Cardiac septum (tissue), 1 donor: ENCODE measurements around the gene GFOD1. TPM values are rescaled to one million over a fixed set of nuclear protein-coding genes. Genes with fewer than 3 reads are reported as not detected.

Experiments
- DNase-seq: peaks from one replicate; pipeline ENCODE4 v3.0.0-alpha.2; 2020; ENCODE audit warnings: low spot score
- intact Hi-C: fragments of 100-400 bp; cut with DNase I; formaldehyde crosslinking; loops from one replicate; pipeline ENCODE4 v1.14.0; 2022
- total RNA-seq: library from RNA; stranded (reverse); fragmentation: NEBNext Ultra II Directional; extraction: Animal tissue kit (Norgen Biotek cat#: 25700); gene quantifications from one replicate; pipeline ENCODE4 v1.2.1, GENCODE V29; 2021
- donor health status: DM: no; HTN: no; CAD: no.

Gene GFOD1
- total RNA-seq, 1 donor from 2014 or later: 54.0 TPM

DNA sequence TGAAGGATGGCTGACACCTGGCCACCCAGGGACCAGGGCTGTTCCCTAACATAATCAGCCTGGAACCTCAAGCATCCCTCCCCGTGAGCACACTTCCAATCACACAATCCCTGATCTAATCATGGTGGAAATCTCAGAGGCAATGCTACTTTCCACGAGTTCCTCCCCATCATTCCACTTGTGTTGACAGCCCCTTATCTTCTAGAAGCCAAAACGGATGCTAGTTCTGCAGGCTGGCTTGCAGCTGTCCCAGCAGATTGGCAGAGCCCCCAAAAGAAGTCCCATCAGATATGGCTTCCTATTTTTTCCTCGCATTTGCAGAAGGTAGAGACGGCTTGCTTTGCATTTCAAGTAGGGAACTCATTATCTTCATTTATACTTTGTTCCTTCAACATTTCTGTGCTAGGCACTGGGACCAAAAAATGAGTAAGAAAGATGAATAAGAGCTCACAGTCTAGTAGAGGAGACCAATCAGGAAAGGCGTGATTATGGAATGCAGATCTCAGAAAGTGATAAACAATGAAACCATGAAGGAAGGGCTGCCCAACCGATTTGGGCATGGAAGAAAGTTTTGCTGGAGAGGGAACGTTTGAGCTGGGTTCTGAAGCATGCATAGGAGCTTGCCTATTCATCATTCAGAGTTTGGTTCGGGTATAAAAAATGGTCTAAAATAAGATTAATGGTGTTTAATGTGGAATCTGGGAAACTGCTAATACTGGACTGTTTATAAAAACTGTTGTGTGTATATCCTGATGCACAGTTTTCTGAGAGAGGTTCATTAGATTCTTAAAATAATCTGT lies 114.5 kb downstream of the GFOD1 start:
- no peak for DNase-seq
- intact Hi-C loops: no loop called here

DNA sequence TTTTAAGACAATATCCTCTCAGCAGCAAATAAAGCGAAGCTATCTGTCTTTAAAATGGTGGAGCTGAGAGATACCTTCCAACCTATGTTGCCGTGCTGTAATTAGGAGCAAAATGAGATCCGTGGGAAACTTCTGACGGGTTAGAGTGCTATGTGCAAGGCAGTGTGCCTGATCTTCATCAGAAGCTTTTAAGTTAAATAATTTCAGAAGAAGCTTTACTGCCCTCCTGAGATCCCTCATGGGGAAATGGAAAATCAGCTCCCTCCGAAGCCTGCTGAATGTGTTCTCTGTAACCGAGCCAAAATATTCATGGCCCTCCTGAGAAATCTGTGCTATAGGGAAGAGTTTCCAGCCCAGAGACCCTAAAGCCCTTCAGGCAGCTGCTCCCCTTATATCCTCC lies 115.3 kb downstream of the GFOD1 start:
- intact Hi-C loops: no loop called here
- DNase-seq: no peak

DNA sequence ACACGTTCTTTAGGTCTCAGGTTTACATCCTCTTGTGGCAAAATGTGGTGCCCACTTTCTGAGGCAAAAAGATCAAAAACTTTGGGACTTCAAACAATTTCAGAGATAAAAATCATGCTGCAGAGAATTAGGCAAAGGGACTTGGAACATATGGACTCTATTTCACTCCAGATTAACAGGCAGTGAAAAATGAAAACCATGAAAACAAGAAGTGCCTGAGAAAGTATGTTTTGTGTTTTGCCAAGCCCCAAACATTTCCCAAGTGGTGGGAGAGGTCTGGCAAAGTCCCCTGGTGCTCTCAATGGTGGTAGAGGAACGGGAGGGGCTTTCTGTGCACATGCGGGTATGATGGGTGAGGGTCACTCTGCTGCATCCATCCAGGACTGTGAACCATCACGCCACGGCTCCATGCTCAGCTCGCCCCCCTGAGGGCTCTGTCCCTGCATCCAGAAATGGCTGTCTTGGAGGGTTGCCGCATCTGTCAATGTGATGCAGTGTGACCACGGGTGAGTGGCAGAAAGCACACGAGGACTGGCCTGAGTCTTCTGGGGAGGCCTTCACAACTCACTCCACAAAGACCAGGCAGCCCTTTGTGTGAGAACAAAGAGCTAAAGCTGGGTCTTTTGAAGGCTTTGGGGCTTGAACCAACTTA lies 115.9 kb downstream of the GFOD1 start:
- DNase-seq: no peak
- intact Hi-C loops: no loop called here

DNA sequence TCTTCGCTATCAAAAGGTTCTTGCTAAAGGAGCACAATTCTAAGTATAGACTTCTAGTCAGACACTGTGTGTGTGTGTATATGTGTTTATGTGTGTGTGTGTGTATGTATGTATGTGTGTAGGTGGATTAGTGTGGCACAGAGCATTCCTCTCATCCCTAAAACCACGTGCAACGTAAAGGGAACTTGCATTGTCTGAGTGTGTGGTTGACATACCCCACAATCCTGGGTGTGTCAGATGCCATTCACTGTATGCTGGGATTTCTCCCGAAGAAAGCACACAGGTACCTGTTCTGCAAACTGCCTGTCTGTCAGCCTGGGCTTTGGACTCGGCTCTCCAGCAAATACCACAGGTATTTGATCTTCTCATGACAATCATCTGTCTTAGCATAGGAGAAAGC lies 116.8 kb downstream of the GFOD1 start:
- intact Hi-C loops: no loop called here
- DNase-seq: no peak

DNA sequence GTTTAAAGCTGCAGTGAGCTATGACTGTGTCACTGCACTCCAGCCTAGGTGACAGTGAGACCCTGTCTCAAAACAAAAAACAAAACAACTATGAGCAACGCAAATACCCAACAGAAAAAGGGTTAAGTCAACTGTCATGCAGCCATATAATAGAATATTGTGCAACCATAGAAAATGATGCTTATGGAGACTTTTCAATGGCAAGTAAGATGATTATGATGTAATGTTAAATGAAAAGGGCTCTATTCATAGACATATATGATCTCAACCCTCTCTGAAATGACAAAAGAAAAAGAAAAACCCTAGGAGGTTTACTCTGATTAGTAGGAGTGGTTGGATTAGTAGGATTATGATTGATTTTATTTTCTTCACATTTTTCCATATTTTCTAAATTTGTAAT lies 117.8 kb downstream of the GFOD1 start:
- DNase-seq: no peak
- intact Hi-C loops: loop anchor here (10.0 kb wide), 1 partner anchor 165 kb away; no protein-coding TSS in a partner anchor

DNA sequence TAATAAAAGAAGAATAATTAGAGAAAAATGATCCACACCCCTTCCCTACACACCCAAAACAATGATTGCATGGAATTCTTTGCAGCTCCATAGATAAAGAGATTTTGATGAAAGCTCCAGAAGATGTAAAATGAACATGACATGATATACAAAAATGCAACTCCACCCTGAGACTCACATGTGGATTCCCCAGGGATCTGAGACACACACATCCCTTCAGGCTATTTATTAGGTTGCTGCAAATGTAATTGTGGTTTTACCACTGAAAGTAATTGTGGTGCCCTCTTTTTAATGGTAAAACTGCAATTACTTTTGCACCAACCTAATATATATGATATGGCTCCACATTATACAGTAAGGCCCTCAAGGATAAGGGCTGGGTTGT lies 118.7 kb downstream of the GFOD1 start:
- intact Hi-C loops: loop anchor here (10.0 kb wide), 1 partner anchor 166 kb away; no protein-coding TSS in a partner anchor
- no peak for DNase-seq

DNA sequence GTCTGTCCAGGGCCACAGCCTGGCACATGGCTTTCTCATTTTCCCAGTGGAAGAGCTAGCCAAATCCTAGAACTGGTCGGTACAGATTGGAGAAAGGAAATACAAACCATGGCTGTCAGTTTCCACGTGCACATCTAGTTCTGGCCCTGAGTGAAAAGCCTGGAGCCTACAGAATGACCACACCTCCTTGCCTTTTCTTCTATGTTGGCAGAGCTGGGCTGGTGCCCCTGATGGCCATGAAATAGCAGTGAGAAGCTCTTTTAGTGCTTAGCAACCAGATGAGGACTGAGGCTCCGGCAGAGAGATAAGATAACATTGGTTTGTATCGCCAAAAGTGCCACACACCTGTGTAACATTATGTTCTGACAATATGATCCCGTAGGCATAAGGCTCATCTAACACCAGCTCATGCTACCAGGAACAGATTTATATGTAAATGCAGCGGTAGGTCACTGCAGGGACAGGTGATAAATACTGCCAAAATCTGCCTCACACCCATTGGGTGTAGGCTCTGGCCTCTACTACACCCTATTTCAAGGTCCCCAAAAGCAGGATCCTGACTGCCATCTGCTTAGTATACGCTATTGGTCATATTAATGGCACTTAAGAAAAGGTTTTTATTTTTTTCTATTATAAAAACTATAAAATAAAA lies 119.2 kb downstream of the GFOD1 start:
- DNase-seq: no peak

DNA sequence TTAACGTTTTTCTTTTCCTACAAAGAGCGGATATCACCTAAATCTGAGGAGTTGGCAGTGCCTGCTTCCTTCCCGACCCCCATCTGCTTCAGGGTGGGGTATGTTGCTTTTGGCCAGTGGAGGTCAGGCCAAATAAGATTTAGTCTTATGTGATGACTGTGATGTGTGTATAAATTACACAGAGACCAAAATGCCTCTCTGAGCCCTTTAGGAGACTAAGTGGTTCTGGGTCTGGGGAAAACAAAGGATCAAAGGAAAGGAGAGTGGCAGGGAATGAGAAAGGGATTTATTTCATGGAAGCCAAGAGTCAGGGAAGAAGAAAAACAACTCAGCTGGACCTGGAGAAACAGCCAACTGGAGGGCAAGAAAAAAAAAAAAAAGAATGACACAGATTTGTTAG lies 120.0 kb downstream of the GFOD1 start:
- intact Hi-C loops: loop anchor here (10.0 kb wide), 1 partner anchor 167 kb away; no protein-coding TSS in a partner anchor
- DNase-seq: no peak

More for the DNA sequence above, 119.2 kb downstream of the GFOD1 start:
- intact Hi-C loops: loop anchor here (10.0 kb wide), 1 partner anchor 167 kb away; no protein-coding TSS in a partner anchor

DNA sequence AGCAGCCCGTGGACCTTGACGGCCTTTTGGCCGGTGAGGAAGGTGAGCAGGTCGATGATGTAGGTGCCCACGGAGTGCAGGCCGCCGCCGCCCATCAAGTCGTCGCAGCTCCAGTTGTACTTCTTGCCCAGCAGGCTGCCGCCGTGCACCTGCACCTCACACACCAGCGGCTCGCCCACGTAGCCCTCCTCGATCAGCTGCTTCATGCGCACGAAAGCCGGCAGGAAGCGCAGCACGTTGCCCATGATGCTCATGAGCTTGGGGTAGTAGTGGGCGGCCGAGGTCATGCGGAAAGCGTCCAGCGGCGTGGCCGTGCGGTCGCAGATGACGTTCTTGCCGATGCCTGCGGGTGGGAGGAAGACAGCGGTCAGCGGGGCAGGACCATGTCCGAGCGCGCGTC lies 122.1 kb downstream of the GFOD1 start:
- no peak for DNase-seq
- intact Hi-C loops: loop anchor here (10.0 kb wide), 1 partner anchor 169 kb away; no protein-coding TSS in a partner anchor

DNA sequence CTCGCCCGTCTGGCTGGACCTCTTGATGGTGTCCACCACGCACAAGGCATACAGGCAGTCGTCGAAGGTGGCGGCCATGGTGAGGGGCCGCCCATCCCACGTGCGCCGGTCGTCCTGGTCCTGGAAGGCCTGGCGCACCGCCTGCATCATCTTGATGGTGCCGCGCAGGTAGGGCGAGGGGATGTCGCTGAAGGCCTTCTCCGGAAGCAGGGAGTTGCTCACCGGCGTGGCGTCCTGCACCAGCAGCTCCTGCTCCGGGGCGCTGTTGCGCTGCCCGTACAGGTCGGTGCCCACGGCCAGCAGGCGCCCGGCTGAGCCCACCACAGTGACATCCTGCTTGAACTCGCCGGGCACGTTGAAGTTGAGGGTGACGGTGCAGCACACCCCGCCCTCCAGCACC lies 122.6 kb downstream of the GFOD1 start:
- DNase-seq: no peak

DNA sequence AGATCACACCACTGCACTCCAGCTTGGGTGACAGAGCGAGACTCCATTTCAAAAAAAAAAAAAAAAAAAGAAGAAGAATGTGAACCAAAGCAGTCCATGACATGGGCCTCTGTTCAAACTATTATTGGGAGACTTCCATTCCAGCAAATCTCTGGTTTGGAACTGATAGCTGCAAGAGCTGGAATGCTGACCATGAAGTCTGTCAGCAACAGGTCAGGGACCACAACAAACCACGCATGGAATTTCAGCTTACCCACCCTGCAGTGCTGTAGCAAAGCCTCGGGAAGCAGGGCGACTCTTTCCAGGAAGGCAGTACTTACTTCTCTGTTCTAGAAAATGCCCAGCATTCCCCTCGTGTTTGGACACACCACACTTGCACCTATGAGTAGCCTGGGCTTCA lies 125.0 kb downstream of the GFOD1 start:
- intact Hi-C loops: loop anchor here (5.0 to 10.0 kb wide), 2 partner anchors 45 to 172 kb away; no protein-coding TSS in a partner anchor
- DNase-seq: no peak

More for the DNA sequence above, 122.6 kb downstream of the GFOD1 start:
- intact Hi-C loops: loop anchor here (5.0 to 10.0 kb wide), 2 partner anchors 42 to 170 kb away; no protein-coding TSS in a partner anchor

DNA sequence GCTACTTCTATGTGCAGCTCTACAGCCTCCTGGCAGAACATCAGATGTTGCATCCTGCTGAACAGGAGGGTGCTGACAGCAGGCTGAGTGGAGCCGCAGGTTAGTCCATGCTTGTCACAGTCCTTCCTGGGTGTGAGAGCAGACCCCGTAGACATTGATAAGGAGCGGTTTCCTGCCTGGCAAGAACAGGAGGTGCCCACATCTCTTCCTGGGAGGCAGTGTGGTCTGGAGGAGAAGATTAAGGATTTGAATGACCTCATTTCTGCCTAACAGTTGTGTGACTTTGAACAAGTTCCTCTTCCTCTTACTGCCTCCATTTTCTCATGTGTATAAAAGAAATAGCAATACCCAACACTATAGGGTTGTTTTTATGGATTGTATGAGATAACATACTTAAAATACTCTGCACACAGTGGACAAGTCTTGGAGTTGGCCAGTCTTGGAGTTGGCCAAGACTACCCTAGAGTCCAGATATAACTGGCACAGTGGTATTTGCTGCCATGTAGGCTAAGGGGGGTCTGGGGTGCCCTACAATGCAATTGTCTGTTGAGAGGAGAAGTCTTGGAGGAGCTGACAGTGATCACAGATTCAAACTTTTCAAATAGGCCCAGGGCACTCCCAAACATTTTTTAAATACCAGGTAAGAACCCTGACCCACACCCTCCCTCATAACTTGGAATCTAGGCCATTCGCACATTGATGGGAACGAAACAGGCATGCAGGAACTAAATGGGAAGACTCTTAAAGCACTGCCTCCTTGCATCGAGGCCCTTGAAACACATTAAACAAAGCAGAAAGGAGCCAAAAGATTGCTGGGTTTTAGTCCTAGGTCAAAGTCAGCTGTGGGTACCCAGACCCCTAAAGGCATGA lies 126.5 kb downstream of the GFOD1 start:
- intact Hi-C loops: loop anchor here (5.0 to 10.0 kb wide), 2 partner anchors 46 to 174 kb away; no protein-coding TSS in a partner anchor

DNA sequence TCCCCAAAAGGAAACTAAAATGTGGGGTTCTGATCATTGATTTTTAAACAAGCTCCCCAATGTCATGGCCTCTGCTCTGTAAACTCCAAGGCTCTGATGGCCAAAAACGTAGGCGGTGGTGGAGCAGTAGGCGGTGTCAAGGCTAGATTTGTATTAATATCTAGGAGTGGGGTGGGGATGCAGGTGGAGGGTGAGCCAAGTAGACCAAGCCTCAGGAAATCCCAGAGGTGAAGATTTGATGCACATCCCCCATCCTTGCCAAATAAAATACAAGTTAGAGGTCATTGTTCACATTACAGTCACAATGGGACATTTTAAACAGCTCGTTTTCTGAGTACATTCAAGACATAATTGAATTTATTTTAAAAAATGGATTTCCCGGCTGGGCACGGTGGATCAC lies 128.1 kb downstream of the GFOD1 start:
- intact Hi-C loops: loop anchor here (5.0 kb wide), 1 partner anchor 128 kb away; the partner anchor contains the start of gene GFOD1

More for the DNA sequence above, 126.5 kb downstream of the GFOD1 start:
- no peak for DNase-seq

DNA sequence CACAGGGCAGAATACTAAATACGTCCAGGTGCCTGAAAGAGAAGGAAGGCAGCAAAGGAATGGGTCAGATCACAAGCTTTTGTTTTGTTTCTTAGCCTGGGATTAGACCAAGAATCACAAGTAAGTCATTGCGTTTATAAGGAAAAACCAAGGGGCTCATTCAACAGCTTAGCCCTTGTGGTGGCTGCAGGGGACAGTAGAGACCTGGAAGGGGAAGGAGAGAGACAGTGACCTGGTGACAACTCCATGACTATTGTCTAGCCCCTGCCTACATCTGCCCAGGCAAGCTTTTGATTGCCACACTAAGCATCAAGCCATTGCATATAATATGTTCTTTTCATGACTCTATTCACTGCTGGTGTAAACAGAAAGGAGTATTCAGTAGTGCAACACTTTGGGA lies 128.9 kb downstream of the GFOD1 start:
- intact Hi-C loops: loop anchor here (5.0 kb wide), 1 partner anchor 129 kb away; the partner anchor contains the start of gene GFOD1
- DNase-seq: no peak

More for the DNA sequence above, 128.1 kb downstream of the GFOD1 start:
- no peak for DNase-seq

DNA sequence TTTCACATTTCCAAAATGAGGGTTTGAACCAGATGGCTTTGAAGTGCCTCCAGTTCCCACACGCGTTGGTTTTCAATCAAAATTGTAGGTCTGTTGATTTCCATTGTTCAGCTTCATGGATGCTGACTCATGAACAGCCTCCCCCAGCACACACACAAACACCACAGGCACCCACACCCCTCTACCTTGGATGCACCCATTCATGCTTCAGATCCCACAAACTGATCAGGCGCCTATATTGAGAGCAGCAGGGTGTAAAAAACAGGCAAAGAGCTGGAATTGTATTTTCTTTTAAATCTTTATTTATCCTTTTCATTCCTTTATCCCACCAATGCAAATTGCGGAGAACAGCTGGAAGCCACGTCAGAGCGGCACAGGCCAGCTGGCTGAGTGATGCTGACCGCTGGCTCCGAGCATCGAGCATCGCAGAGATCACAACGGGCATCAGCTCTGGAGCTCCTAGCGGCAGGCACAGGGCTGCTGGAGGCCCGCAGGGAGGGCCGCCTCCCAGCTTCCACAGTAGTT lies 129.8 kb downstream of the GFOD1 start:
- intact Hi-C loops: loop anchor here (5.0 kb wide), 1 partner anchor 130 kb away; the partner anchor contains the start of gene GFOD1
- no peak for DNase-seq

DNA sequence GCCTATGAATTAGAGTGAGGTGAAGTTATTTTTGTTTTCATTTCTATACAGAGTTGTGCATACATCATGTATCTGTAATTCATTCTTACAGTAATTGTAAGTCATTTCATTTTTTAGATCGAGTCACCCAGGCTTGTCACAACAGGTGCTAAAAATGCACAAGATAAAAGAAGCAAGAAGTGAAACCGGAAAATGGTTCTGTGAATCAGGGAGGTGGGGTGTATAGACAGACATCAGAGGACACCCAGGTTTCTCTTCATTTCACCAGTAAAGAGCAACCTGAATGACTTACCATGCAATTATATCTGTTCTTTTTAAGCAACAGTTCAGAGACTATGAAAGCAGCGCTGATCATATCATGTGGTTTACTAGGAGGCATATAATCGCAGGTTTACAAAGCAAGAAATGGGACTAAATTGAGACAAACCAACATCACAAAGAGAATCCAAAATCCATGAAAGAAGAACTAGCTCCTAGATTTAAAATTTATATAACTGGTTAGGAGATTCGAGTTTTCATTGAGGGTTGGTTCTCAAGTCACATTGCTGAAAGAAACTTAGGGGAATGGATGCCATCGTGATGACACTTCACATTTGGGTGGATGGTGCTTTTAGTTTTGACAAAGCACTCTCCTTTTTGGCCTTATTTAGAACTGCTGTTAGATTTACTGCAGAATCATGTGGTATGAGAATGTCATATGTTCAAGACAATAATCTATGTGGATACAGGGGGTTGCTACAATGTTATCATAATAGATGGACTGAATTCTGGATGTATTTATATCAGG lies 131.2 kb downstream of the GFOD1 start:
- intact Hi-C loops: loop anchor here (5.0 kb wide), 1 partner anchor 131 kb away; the partner anchor contains the start of gene GFOD1
- no peak for DNase-seq

DNA sequence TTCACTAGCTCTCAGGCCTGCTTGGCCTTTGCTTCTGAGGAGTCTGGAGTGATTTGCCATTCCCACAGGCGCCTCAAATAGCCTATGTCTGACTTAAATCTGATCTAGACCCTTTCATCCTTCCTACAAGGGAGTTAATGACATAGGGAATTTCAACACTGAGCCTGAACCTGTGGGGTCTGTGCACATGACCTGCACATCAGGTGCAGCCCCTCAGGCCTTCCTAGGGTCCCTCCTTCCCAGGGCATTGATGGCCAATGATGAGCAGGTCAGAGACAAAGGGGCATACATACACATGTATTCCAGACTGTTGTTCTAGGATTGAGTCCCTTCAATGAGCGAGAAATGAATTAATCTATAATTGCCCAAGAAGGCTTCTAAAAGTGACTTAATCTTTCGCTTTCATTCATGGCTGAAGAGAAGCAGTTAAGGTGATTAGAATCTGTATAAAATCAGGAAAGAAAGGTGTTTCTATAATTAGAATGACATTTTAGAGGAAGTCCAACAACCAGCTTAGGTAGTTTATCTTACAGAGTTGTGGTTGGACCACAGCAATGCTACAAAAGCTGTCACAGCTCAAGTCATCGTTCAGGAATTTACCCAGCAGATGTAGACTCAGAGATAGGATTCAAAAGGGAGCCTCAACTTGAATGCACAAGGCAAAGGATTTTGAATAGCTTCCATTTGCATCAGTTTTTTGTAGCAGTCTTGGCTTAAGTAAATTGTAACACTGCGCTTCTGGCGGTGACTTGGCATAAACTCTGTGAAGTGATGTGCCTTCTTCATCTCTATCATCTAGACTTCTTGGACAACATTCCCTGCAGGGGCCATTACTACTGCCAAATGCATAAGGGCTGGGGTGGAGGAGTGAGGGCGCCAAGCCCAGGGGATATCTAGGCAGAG lies 132.1 kb downstream of the GFOD1 start:
- DNase-seq: no peak
- intact Hi-C loops: loop anchor here (5.0 kb wide), 1 partner anchor 132 kb away; the partner anchor contains the start of gene GFOD1
